OCI-LY1 (cell line): Measurements from ENCODE around the gene FGGY.

Experiments used
- H2AFZ ChIP-seq: fragments of 200-600 bp; sonication (generic), shearing (Covaris generic); 2 replicates; pipeline ENCODE4 v1.6.0; 2014; ENCODE audit warnings: antibody characterized with exemption, mild to moderate bottlenecking, low read length
- H3F3A ChIP-seq: fragments of 200-600 bp; sonication (generic), shearing (Covaris generic); 2 replicates; pipeline ENCODE4 v1.6.0; 2014; ENCODE audit warnings: mild to moderate bottlenecking, antibody characterized with exemption, low read length, moderate library complexity; ENCODE audit not compliant: insufficient read depth
- H3K27ac ChIP-seq: fragments of 200-600 bp; sonication (generic); 2 replicates; pipeline ENCODE4 v1.5.1; 2014; ENCODE audit warnings: low read length, mixed run types, mild to moderate bottlenecking, low read depth; ENCODE audit not compliant: poor library complexity, severe bottlenecking
- H3K27me3 ChIP-seq: fragments of 200-600 bp; sonication (generic); 2 replicates; pipeline ENCODE4 v1.6.0; 2014; ENCODE audit warnings: antibody characterized with exemption, mild to moderate bottlenecking, low read length, moderate library complexity; ENCODE audit not compliant: insufficient read depth
- H3K36me3 ChIP-seq: fragments of 200-600 bp; sonication (generic); 2 replicates; pipeline ENCODE4 v1.6.1; 2014; ENCODE audit warnings: mild to moderate bottlenecking, antibody characterized with exemption, low read length, moderate library complexity, mixed read lengths; ENCODE audit not compliant: insufficient read depth
- H3K4me1 ChIP-seq: fragments of 200-600 bp; sonication (generic); 2 replicates; pipeline ENCODE4 v1.5.1; 2014; ENCODE audit warnings: mild to moderate bottlenecking, low read length, moderate library complexity; ENCODE audit not compliant: insufficient read depth, severe bottlenecking
- H3K4me2 ChIP-seq: fragments of 200-600 bp; sonication (generic), shearing (Covaris generic); 2 replicates; pipeline ENCODE4 v1.6.1; 2014; ENCODE audit warnings: low read length
- H3K4me3 ChIP-seq: fragments of 200-600 bp; sonication (generic); 2 replicates; pipeline ENCODE4 v1.5.1; 2014; ENCODE audit warnings: low read length, low read depth, mild to moderate bottlenecking, mixed read lengths; ENCODE audit not compliant: poor library complexity, severe bottlenecking
- H3K79me2 ChIP-seq: fragments of 200-600 bp; shearing (Covaris generic); 2 replicates; pipeline ENCODE4 v1.6.1; 2016; ENCODE audit warnings: mixed run types, low read length, mixed read lengths; ENCODE audit not compliant: insufficient read depth
- H3K9ac ChIP-seq: fragments of 200-600 bp; sonication (generic), shearing (Covaris generic); 2 replicates; pipeline ENCODE4 v1.6.1; 2014; ENCODE audit warnings: mild to moderate bottlenecking, low read length, mixed read lengths
- H3K9me2 ChIP-seq: fragments of 200-600 bp; sonication (generic), shearing (Covaris generic); 2 replicates; pipeline ENCODE4 v1.6.1; 2014; ENCODE audit warnings: low read depth, mild to moderate bottlenecking, low read length, mixed read lengths
- H3K9me3 ChIP-seq: fragments of 200-600 bp; shearing (Covaris generic); 2 replicates; pipeline ENCODE4 v1.6.1; 2014; ENCODE audit warnings: low read length, mixed read lengths
- H4K20me1 ChIP-seq: fragments of 200-600 bp; sonication (generic), shearing (Covaris generic); 2 replicates; pipeline ENCODE4 v1.6.0; 2016; ENCODE audit warnings: mild to moderate bottlenecking, low read length; ENCODE audit not compliant: insufficient read depth
- EZH2 ChIP-seq: fragments of 200-600 bp; sonication (generic), shearing (Covaris generic); IDR thresholded peaks from 2 replicates; pipeline ENCODE4 v1.8.0; 2017; ENCODE audit warnings: borderline replicate concordance, mixed run types, mild to moderate bottlenecking, antibody characterized with exemption, low read length, moderate library complexity, mixed read lengths
- TF ChIP-seq, protein P1 (sequence below): fragments of 200-600 bp; sonication (generic), shearing (Covaris generic); IDR thresholded peaks from 2 replicates; pipeline ENCODE4 v1.5.1; 2017; ENCODE audit warnings: mild to moderate bottlenecking, antibody characterized with exemption, low read length, moderate library complexity, mixed read lengths

The FGGY gene

DNA sequence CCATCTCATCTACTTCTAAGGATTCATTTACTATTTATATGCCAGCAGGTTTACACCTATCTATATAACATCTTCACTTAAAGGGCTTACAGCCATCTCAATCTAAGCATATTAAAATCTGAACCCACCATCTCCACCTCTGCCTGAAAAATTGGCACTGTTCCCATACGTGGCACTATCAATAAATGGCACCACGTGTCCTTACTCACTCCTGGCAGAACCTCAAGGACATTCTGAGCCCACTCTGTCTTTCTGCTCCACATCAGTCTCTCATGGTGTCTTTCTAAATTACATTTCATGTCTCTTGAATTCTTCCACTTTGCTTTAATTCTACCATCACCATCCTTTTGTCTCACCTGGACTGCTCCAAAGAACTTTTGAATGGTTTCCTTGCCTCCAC is 445.6 kb downstream of the FGGY start:
- no peak overlapping the region for H3K4me3 ChIP-seq
- H3K27ac ChIP-seq: no peak overlapping the region
- no peaks in the 10 kb centered on the region for H3K27me3 ChIP-seq
- H3K36me3 ChIP-seq: no peaks in the 10 kb centered on the region
- no peaks in the 10 kb centered on the region for H3K4me1 ChIP-seq
- no peaks in the 10 kb centered on the region for H3K9me2 ChIP-seq
- H2AFZ ChIP-seq: no peak overlapping the region
- TF ChIP-seq EZH2: no peak
- TF ChIP-seq, protein P1, sequence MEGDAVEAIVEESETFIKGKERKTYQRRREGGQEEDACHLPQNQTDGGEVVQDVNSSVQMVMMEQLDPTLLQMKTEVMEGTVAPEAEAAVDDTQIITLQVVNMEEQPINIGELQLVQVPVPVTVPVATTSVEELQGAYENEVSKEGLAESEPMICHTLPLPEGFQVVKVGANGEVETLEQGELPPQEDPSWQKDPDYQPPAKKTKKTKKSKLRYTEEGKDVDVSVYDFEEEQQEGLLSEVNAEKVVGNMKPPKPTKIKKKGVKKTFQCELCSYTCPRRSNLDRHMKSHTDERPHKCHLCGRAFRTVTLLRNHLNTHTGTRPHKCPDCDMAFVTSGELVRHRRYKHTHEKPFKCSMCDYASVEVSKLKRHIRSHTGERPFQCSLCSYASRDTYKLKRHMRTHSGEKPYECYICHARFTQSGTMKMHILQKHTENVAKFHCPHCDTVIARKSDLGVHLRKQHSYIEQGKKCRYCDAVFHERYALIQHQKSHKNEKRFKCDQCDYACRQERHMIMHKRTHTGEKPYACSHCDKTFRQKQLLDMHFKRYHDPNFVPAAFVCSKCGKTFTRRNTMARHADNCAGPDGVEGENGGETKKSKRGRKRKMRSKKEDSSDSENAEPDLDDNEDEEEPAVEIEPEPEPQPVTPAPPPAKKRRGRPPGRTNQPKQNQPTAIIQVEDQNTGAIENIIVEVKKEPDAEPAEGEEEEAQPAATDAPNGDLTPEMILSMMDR: no peak
- no peaks in the 10 kb centered on the region for H3K9me3 ChIP-seq
- H3K4me2 ChIP-seq: no peak overlapping the region
- no peaks in the 10 kb centered on the region for H4K20me1 ChIP-seq
- no peaks in the 10 kb centered on the region for H3F3A ChIP-seq
- no peaks in the 10 kb centered on the region for H3K79me2 ChIP-seq
- no peak overlapping the region for H3K9ac ChIP-seq

DNA sequence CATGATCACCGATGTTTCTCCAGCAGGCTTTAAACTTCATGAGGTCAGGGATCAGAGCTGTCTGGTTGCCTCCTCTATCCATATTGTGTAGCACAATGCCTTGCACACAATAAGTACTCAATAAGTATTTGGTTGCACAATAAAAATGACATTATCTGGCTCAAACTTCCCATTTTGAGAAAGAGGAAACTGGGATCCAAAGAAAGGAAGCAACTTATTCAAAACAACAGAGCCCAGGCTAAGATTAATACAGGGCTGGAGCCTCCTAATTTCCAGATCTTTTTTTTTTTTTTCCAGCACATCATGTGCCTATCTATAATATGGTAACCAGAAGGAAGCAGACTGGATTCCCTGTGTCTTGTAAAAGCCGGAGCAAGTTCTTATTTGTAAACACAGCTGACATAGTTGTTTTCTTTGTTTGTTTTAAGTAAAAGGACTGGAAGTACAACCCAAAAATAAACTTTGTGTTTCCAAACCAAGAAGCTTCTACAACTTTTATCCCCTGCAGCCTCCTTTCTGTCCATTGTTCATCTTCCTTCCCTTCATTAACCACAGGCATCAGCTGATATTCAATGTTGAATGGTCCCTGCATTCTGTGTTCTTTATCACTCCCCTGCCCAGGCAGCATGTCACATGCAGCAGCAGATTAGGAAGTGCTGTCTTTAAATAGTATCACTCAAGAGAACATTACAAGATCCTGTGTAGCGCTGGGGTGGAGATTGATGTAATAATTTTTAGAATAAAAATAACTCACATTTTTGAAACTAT is 446.6 kb downstream of the FGGY start:
- H3F3A ChIP-seq: no peaks in the 10 kb centered on the region
- no peaks in the 10 kb centered on the region for H3K36me3 ChIP-seq
- no peaks in the 10 kb centered on the region for H4K20me1 ChIP-seq
- TF ChIP-seq, protein P1: no peak
- no peak for TF ChIP-seq EZH2
- no peak overlapping the region for H3K4me3 ChIP-seq
- no peaks in the 10 kb centered on the region for H3K4me1 ChIP-seq
- H3K4me2 ChIP-seq: no peak overlapping the region
- H3K9ac ChIP-seq: no peak overlapping the region
- H3K79me2 ChIP-seq: no peaks in the 10 kb centered on the region
- H3K27me3 ChIP-seq: no peaks in the 10 kb centered on the region
- H3K9me3 ChIP-seq: no peaks in the 10 kb centered on the region
- no peak overlapping the region for H2AFZ ChIP-seq
- no peaks in the 10 kb centered on the region for H3K9me2 ChIP-seq
- H3K27ac ChIP-seq: no peak overlapping the region

DNA sequence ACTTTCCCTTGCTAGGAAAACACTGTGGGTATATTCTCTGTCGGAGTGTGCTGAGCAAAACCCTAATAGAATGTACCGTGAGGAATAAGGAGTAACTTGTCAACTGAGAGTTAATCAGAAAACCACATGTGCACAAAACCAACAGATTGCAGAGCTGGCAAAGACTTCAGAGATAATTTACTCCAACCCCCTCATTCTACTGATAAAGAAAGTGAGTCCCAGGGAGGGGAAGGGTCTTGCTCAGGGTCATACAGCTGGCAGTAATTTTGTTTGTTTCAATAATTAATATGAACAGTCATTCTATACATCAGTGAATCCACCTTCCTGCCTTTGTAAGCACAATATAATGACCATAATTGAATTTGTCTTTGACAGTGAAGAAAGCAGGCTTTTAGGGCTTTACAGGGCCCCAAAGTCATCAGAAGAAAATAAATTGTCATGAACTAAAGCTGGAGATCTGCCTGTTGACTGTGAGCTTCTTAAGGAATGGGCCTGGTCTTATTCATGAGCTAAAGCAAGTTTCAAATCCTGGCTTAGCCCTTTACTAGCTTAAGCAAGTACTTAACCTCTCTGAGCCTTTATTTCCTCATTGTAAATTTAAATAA is 450.6 kb downstream of the FGGY start:
- no peaks in the 10 kb centered on the region for H4K20me1 ChIP-seq
- no peaks in the 10 kb centered on the region for H3K27me3 ChIP-seq
- H3K27ac ChIP-seq: no peak overlapping the region
- H3K36me3 ChIP-seq: no peaks in the 10 kb centered on the region
- no peaks in the 10 kb centered on the region for H3K4me1 ChIP-seq
- H3K79me2 ChIP-seq: no peaks in the 10 kb centered on the region
- H3F3A ChIP-seq: no peaks in the 10 kb centered on the region
- no peak overlapping the region for H3K4me2 ChIP-seq
- H3K9ac ChIP-seq: no peak overlapping the region
- TF ChIP-seq, protein P1: no peak
- no peak for TF ChIP-seq EZH2
- H3K9me3 ChIP-seq: no peaks in the 10 kb centered on the region
- H3K4me3 ChIP-seq: no peak overlapping the region
- no peaks in the 10 kb centered on the region for H3K9me2 ChIP-seq
- no peak overlapping the region for H2AFZ ChIP-seq
